Astrocyte of the spinal cord (primary cell): Measurements from ENCODE around the gene IGFBP6.

Experiments
- DNase-seq: peaks from one replicate; pipeline ENCODE4 v3.0.0; 2011; ENCODE audit warnings: low read depth, low spot score
- H3K4me3 ChIP-seq: 2 replicates; pipeline ENCODE4 v1.5.1; 2011; ENCODE audit warnings: low read depth, mild to moderate bottlenecking, low read length, moderate library complexity
- CTCF ChIP-seq: IDR thresholded peaks from 2 replicates; pipeline ENCODE4 v1.5.1; 2012; ENCODE audit warnings: low read depth, mild to moderate bottlenecking, low read length, inconsistent platforms
- in situ Hi-C: cut with HindIII; loops from 2 replicates; pipeline ENCODE4 v1.10.0; 2017; ENCODE audit warnings: low sequenced_read_pairs

The IGFBP6 gene

GRCh38 chr12:53097564-53098353, at the start of gene IGFBP6:
IGFBP6 (plus strand) TSS chr12:53097667; CDS start chr12:53097718, 51 bp downstream.
- H3K4me3 ChIP-seq: peak within 1 kb of the TSS; percentile 59
- TF ChIP-seq CTCF: no peak
- peak; percentile 41 for DNase-seq
- in situ Hi-C loops: no loop called here

GRCh38 chr12:53048033-53048779, 49.3 kb upstream of the IGFBP6 start:
- H3K4me3 ChIP-seq: peak overlapping the region; percentile 40
- in situ Hi-C loops: no loop called here

GRCh38 chr12:53048780-53049401, 48.6 kb upstream of the IGFBP6 start:
- no peak for TF ChIP-seq CTCF
- H3K4me3 ChIP-seq: peak overlapping the region; percentile 51
- DNase-seq: peak; percentile 74
- in situ Hi-C loops: no loop called here

More at GRCh38 chr12:53048033-53048779, 49.3 kb upstream of the IGFBP6 start:
- DNase-seq: no peak
- no peak for TF ChIP-seq CTCF

- no peak for TF ChIP-seq CTCF
- H3K4me3 ChIP-seq: peak within 1 kb of the TSS; percentile 51
- DNase-seq: no peak
- in situ Hi-C loops: no loop called here
These were observed 47.7 kb upstream of the IGFBP6 start, which contains the start of gene TNS2 for GRCh38 chr12:53049571-53050318. TNS2 (plus strand) TSS chr12:53050065; CDS start chr12:53050186, 121 bp downstream.

- no peak for TF ChIP-seq CTCF
- H3K4me3 ChIP-seq: peak overlapping the region; percentile 51
- DNase-seq: peak; percentile 0
- in situ Hi-C loops: no loop called here
These were observed 46.9 kb upstream of the IGFBP6 start for GRCh38 chr12:53050426-53051057.
